ENCODE data around the gene HYAL1. TPM values are rescaled to one million over a fixed set of nuclear protein-coding genes. Genes with fewer than 3 reads are reported as not detected.
"Not testable (repeated sequence)": the region's sequence is repeated elsewhere in the genome, so short reads cannot be mapped to it uniquely, and the experiment has no call there.

Gene HYAL1
- total RNA-seq, 1 donor from 2014 or later: 0.41 TPM

- no peak for DNase-seq (ENCODE audit: low spot score in 2 of 2)
Observed at GRCh38 chr3:50296721-50297383, 6.5 kb downstream of the HYAL1 start.

GRCh38 chr3:50295553-50296431 is 7.6 kb downstream of the HYAL1 start:
- DNase-seq (ENCODE audit: low spot score in 2 of 2): no peak

More at GRCh38 chr3:50296721-50297383, 6.5 kb downstream of the HYAL1 start:
- FAIRE-seq: no peak

GRCh38 chr3:50294492-50295403 is 8.6 kb downstream of the HYAL1 start:
- DNase-seq (ENCODE audit: low spot score in 2 of 2) (no peak), FAIRE-seq (no peak)

More at GRCh38 chr3:50295553-50296431, 7.6 kb downstream of the HYAL1 start:
- no peak for FAIRE-seq

GRCh38 chr3:50294089-50294488 is 9.3 kb downstream of the HYAL1 start:
- no peak for DNase-seq (ENCODE audit: low spot score in 2 of 2)
- no peak for FAIRE-seq

- FAIRE-seq: no peak
Observed at GRCh38 chr3:50293079-50293801, 10.1 kb downstream of the HYAL1 start.

GRCh38 chr3:50292159-50293078 is 11.0 kb downstream of the HYAL1 start, which contains the start of gene IFRD2:
IFRD2 (minus strand) TSS chr3:50292429; CDS start chr3:50292274, 155 bp downstream.
- FAIRE-seq (peak; percentile 43), DNase-seq (ENCODE audit: low spot score in 2 of 2) (peak; percentile 96 to 97)

More at GRCh38 chr3:50293079-50293801, 10.1 kb downstream of the HYAL1 start:
- DNase-seq (ENCODE audit: low spot score in 2 of 2): no peak

GRCh38 chr3:50290161-50290641 is 13.2 kb downstream of the HYAL1 start:
- DNase-seq (ENCODE audit: low spot score in 2 of 2): no peak
- no peak for FAIRE-seq

GRCh38 chr3:50289130-50289529 is 14.2 kb downstream of the HYAL1 start:
- DNase-seq (ENCODE audit: low spot score in 2 of 2) (no peak), FAIRE-seq (no peak)

- DNase-seq (ENCODE audit: low spot score in 2 of 2) (no peak), FAIRE-seq (no peak)
Observed at GRCh38 chr3:50288387-50289007, 14.9 kb downstream of the HYAL1 start.

- FAIRE-seq: no peak
Observed at GRCh38 chr3:50287262-50287661, 16.1 kb downstream of the HYAL1 start.

GRCh38 chr3:50286322-50287227 is 16.8 kb downstream of the HYAL1 start:
- DNase-seq (ENCODE audit: low spot score in 2 of 2) (no peak), FAIRE-seq (no peak)

More at GRCh38 chr3:50287262-50287661, 16.1 kb downstream of the HYAL1 start:
- no peak for DNase-seq (ENCODE audit: low spot score in 2 of 2)

GRCh38 chr3:50284121-50284520 is 19.3 kb downstream of the HYAL1 start:
- not testable (repeated sequence) for FAIRE-seq; DNase-seq (ENCODE audit: low spot score in 2 of 2)

- FAIRE-seq (no peak), DNase-seq (ENCODE audit: low spot score in 2 of 2) (no peak)
Observed at GRCh38 chr3:50279255-50280016, 23.9 kb downstream of the HYAL1 start.

- FAIRE-seq: no peak
- peak in 1 of 2 donors; percentile 47 for DNase-seq (ENCODE audit: low spot score in 2 of 2)
Observed at GRCh38 chr3:50278880-50279224, 24.5 kb downstream of the HYAL1 start, which contains the start of gene LSMEM2. LSMEM2 (plus strand) TSS chr3:50279087; CDS start chr3:50279114, 27 bp downstream.

- DNase-seq (ENCODE audit: low spot score in 2 of 2) (peak in 1 of 2 donors; percentile 57), FAIRE-seq (no peak)
Observed at GRCh38 chr3:50278123-50278879, 25.1 kb downstream of the HYAL1 start.

Data from frontal cortex (tissue), 4 donors.